Measurements from ENCODE around the gene ACACB.

ACACB gene

GRCh38 chr12:109261087-109261486 lies 144.7 kb downstream of the ACACB start:
- DNase-seq (ENCODE audit: low read depth, low spot score) = no peak
- in situ Hi-C loops (cut with HindIII; ENCODE audit: low sequenced_read_pairs) = no loop called here
- no peak for TF ChIP-seq CTCF (IDR thresholded peaks at IDR 0.05; ENCODE audit: low read depth, low read length)
- no peak overlapping the region for H3K4me3 ChIP-seq (ENCODE audit: low read depth, low read length)

DNA sequence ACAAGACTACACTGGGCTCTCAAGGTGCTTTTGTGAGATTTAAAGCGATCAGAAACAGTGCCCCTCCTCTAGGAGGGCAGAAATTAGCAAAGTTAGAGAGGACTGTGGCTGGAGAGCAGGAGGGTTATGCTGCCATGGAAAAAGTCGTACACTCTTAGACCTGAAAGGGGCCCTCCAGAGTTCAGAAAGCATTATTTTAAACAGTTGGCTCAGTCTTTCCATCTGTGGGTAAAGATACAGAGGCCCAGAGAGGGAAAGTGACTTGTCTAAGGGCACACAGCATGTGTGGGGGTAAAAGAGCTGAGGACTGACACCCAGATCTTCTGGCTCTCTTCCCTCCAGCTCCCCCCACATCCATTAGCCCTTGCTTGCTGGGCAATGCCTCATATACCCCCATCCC lies 145.6 kb downstream of the ACACB start:
- H3K4me3 ChIP-seq (ENCODE audit: low read depth, low read length) = no peak overlapping the region
- no peak for TF ChIP-seq CTCF (IDR thresholded peaks at IDR 0.05; ENCODE audit: low read depth, low read length)
- in situ Hi-C loops (cut with HindIII; ENCODE audit: low sequenced_read_pairs) = no loop called here
- DNase-seq (ENCODE audit: low read depth, low spot score) = no peak

DNA sequence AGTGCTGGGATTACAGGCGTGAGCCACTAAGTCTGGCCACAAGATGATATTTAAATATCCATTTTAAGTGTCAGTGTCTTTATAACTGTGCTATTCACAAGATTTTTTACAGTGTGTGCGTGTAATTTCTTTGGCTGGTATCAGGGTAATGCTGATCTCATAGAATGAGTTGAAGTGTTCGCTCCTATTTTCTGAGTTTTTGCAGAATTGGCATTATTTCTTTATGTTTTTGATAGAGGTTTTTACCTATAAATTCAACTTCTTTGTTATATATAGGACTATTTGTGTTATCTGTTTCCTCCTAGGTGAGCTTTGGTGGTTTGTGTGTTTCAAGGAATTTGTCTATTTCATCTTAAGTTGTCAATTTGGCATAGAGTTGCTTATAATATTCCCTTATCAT lies 147.1 kb downstream of the ACACB start:
- H3K4me3 ChIP-seq (ENCODE audit: low read depth, low read length) = no peak overlapping the region
- no peak for DNase-seq (ENCODE audit: low read depth, low spot score)
- TF ChIP-seq CTCF (IDR thresholded peaks at IDR 0.05; ENCODE audit: low read depth, low read length) = no peak
- in situ Hi-C loops (cut with HindIII; ENCODE audit: low sequenced_read_pairs) = no loop called here

DNA sequence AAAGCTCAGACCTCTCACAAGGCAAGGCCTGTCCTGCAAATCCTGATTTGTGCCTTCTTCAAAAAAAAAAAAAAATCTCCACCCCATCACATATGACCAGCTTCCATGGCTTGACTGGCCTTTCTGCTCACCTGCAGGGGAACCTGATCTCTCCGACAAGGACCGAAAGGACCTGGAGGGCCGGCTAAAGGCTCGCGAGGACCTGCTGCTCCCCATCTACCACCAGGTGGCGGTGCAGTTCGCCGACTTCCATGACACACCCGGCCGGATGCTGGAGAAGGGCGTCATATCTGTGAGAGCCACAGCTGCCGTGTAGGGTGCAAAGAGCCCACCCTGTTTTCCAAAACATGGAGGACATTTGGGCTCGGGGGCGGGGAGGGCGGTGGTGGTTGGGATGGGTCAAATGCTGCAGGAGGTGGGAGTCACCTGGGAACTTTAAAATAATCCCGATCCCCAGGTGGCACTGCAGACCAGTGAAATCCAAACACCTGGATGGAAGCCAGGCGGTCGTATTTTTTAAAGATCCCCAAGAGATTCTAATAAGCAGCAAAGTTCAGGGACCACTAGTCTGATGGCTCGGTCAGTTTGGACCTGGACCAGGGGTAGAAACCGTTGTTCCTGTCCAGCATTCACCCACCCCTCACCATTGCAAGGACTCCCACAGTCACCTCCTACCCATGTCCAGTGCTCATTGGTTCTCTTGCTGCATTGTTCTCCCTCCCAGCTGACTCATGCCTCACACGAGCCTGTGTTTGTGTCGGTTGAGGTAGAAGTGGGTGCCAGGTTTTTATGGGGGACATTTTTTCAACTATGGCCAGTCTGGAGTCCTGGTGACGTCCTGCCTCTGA lies 147.9 kb downstream of the ACACB start:
- TF ChIP-seq CTCF (IDR thresholded peaks at IDR 0.05; ENCODE audit: low read depth, low read length) = peak; percentile 75
- DNase-seq (ENCODE audit: low read depth, low spot score) = peak; percentile 30
- no peak overlapping the region for H3K4me3 ChIP-seq (ENCODE audit: low read depth, low read length)
- in situ Hi-C loops (cut with HindIII; ENCODE audit: low sequenced_read_pairs) = no loop called here

DNA sequence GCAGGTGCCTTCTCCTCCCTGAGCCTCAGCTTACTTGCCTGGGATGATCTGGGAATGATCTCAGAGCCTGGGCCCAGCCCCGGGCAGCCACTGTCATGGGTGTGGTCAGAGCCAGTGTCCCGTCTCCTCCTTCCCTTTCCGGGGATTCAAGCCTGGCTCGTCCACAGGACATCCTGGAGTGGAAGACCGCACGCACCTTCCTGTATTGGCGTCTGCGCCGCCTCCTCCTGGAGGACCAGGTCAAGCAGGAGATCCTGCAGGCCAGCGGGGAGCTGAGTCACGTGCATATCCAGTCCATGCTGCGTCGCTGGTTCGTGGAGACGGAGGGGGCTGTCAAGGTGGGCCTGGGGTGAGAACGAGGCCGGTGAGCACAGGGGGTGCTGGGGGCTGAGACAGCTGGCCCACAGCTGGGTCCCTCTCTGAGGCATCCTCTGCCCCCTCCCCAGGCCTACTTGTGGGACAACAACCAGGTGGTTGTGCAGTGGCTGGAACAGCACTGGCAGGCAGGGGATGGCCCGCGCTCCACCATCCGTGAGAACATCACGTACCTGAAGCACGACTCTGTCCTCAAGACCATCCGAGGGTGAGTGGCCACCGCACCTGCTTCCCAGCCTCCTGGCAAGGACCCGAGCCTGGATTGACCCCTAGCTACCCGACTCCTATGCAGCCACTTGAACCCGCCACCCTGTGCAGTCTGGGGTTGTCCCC lies 148.7 kb downstream of the ACACB start:
- no peak for DNase-seq (ENCODE audit: low read depth, low spot score)
- in situ Hi-C loops (cut with HindIII; ENCODE audit: low sequenced_read_pairs) = no loop called here
- no peak for TF ChIP-seq CTCF (IDR thresholded peaks at IDR 0.05; ENCODE audit: low read depth, low read length)
- H3K4me3 ChIP-seq (ENCODE audit: low read depth, low read length) = no peak overlapping the region

DNA sequence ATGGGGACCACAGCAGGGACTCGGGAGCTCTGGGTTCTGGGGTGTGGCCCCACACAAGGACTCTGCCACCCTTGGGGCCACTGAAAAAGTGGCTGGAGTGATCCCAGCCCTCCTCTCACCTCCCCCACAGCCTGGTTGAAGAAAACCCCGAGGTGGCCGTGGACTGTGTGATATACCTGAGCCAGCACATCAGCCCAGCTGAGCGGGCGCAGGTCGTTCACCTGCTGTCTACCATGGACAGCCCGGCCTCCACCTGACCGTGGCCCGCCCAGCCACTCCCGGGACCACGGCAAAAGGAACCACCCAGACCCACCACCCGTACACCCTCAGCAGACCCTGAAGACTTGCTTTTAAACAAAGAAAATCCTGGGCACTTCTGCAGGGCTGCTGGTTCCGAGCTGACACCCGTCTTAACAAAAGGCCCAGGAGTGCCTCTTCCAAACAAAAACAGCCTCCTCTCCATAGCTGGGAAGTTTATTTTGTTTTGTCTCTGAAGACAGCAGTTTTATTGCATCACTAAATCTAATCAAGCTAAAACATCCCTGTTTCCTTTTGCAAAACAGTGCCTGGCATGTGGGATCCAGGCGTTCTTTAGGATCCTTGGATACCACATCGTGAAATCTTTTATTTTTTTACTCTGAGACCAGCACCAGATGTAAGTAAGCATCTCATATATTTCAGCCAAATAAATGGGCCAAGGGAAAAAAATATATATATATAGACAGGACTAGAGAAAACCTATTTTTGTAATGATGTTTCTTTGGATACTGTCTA lies 149.9 kb downstream of the ACACB start:
- DNase-seq (ENCODE audit: low read depth, low spot score) = no peak
- in situ Hi-C loops (cut with HindIII; ENCODE audit: low sequenced_read_pairs) = no loop called here
- no peak overlapping the region for H3K4me3 ChIP-seq (ENCODE audit: low read depth, low read length)
- no peak for TF ChIP-seq CTCF (IDR thresholded peaks at IDR 0.05; ENCODE audit: low read depth, low read length)
